Tibial artery (tissue), 4 donors: ENCODE data around the gene ENAH.
"Not testable (repeated sequence)": the region's sequence is repeated elsewhere in the genome, so short reads cannot be mapped to it uniquely, and the experiment has no call there.

Source experiments
- DNase-seq, 2 donors: peaks; one replicate each; pipeline ENCODE4 v3.0.0-alpha.2; 2019
- H3K27ac ChIP-seq, 2 donors: fragments of 200-600 bp; sonication (generic) in 1 of 2; 1 replicate in 1 of 2; 2 replicates in 1 of 2; pipeline ENCODE4 v1.5.1; 2018 to 2019; ENCODE audit warnings: mild to moderate bottlenecking in 1 of 2
- H3K27me3 ChIP-seq, 2 donors: fragments of 200-600 bp; sonication (generic) in 1 of 2; one replicate each; pipeline versions ENCODE4 v1.5.1 to v1.6.0; 2016 to 2019
- H3K36me3 ChIP-seq, 3 donors: fragments of 200-600 bp; sonication (generic) in 2 of 3; one replicate each; pipeline ENCODE4 v1.5.1; 2016 to 2019; ENCODE audit warnings: mild to moderate bottlenecking in 2 of 3
- H3K4me1 ChIP-seq, 4 donors: fragments of 200-600 bp; sonication (generic) in 2 of 4; 1 replicate in 3 of 4; 2 replicates in 1 of 4; pipeline ENCODE4 v1.5.1; 2016 to 2019
- H3K4me3 ChIP-seq, 2 donors: fragments of 200-600 bp; sonication (generic) in 1 of 2; 1 replicate in 1 of 2; 2 replicates in 1 of 2; pipeline ENCODE4 v1.5.1; 2018 to 2019; ENCODE audit warnings: mild to moderate bottlenecking in 2 of 2
- H3K9me3 ChIP-seq, 3 donors: fragments of 200-600 bp; sonication (generic) in 1 of 3; one replicate each; pipeline ENCODE4 v1.5.1; 2016 to 2019
- CTCF ChIP-seq, 2 experiments: fragments of 200-600 bp in 1 of 2; fragments of 450-650 bp in 1 of 2; IDR thresholded peaks; one replicate each; pipeline ENCODE4 v1.5.1; 2017 to 2019; ENCODE audit warnings: antibody characterized with exemption in 2 of 2, mild to moderate bottlenecking in 1 of 2, moderate library complexity in 1 of 2
- intact Hi-C: fragments of 100-400 bp; cut with DNase I; formaldehyde crosslinking; loops from one replicate; pipeline ENCODE4 v1.15.0; 2023; ENCODE audit warnings: low total_unique reads

The ENAH gene

GRCh38 chr1:225642177-225642576 is 10.7 kb downstream of the ENAH start:
- Histone ChIP-seq H3K4me3 (no peak overlapping the region), H3K36me3 (no peaks in the 10 kb centered on the region), H3K4me1 (peaks cover 0 to 51% (median 3%) of the 10 kb centered on the region in 4 donors), H3K27me3 (no peaks in the 10 kb centered on the region), H3K27ac (no peak overlapping the region), H3K9me3 (no peaks in the 10 kb centered on the region)
- no peak for DNase-seq
- intact Hi-C loops: no loop called here
- TF ChIP-seq CTCF (IDR thresholded peaks at IDR 0.05): no peak

GRCh38 chr1:225638853-225639252 is 14.1 kb downstream of the ENAH start:
- Histone ChIP-seq H3K27ac (no peak overlapping the region), H3K36me3 (no peaks in the 10 kb centered on the region), H3K9me3 (no peaks in the 10 kb centered on the region), H3K27me3 (no peaks in the 10 kb centered on the region), H3K4me1 (peaks cover 0 to 47% (median 10%) of the 10 kb centered on the region in 4 donors), H3K4me3 (no peak overlapping the region)
- no peak for DNase-seq
- intact Hi-C loops: no loop called here
- no peak for TF ChIP-seq CTCF (IDR thresholded peaks at IDR 0.05)

GRCh38 chr1:225637651-225638199 is 15.2 kb downstream of the ENAH start:
- Histone ChIP-seq H3K27me3 (no peaks in the 10 kb centered on the region), H3K27ac (no peak overlapping the region), H3K36me3 (no peaks in the 10 kb centered on the region), H3K9me3 (no peaks in the 10 kb centered on the region), H3K4me1 (peaks cover 0 to 44% (median 10%) of the 10 kb centered on the region in 4 donors), H3K4me3 (no peak overlapping the region)
- no peak for DNase-seq
- intact Hi-C loops: no loop called here
- no peak for TF ChIP-seq CTCF (IDR thresholded peaks at IDR 0.05)

GRCh38 chr1:225636992-225637391 is 15.9 kb downstream of the ENAH start:
- DNase-seq, H3K4me3 ChIP-seq, H3K9me3 ChIP-seq, H3K36me3 ChIP-seq, H3K27me3 ChIP-seq, H3K27ac ChIP-seq, intact Hi-C loops: not testable (repeated sequence)
- peaks cover 0 to 41% (median 10%) of the 10 kb centered on the region in 4 donors for H3K4me1 ChIP-seq

DNA sequence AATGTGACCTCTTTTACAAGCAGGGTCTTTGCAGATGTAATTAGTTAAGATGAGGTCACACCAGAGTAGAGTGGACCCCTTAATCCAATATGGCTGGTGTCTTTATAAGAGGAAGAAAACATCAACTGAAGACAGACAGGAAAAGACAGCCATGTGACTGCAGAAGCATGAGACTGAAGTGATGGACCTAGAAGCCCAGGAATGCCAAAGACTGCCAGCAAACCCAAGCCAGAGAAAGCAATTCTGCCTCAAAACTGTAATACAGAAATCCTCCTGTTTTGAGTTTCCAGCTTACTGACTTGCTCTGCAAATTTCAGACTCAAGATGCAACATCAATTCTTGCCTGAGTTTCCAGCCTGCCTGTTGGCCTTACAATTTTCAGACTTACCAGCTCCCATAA is 17.3 kb downstream of the ENAH start:
- DNase-seq: no peak
- H3K9me3 ChIP-seq: no peaks in the 10 kb centered on the region
- peak overlapping the region; percentile 33 for H3K27ac ChIP-seq
- no peaks in the 10 kb centered on the region for H3K36me3 ChIP-seq
- no peak overlapping the region for H3K4me3 ChIP-seq
- TF ChIP-seq CTCF (IDR thresholded peaks at IDR 0.05): no peak
- no peaks in the 10 kb centered on the region for H3K27me3 ChIP-seq
- intact Hi-C loops: no loop called here
- peaks cover 0 to 47% (median 13%) of the 10 kb centered on the region in 4 donors for H3K4me1 ChIP-seq

GRCh38 chr1:225632836-225633235 is 20.1 kb downstream of the ENAH start:
- H3K9me3 ChIP-seq, H3K27ac ChIP-seq, DNase-seq, H3K27me3 ChIP-seq, H3K36me3 ChIP-seq, H3K4me3 ChIP-seq, intact Hi-C loops: not testable (repeated sequence)
- H3K4me1 ChIP-seq: peaks cover 0 to 64% (median 20%) of the 10 kb centered on the region in 4 donors
